ENCODE results near the gene NME1. TPM values are rescaled to one million over a fixed set of nuclear protein-coding genes. Genes with fewer than 3 reads are reported as not detected.

Gene NME1
- polyA plus RNA-seq, 1 of the 3 experiments (the other 2 are of a cell fraction), result 654 TPM

GRCh38 chr17:51166987-51167931 lies 13.9 kb downstream of the NME1 start:
- H3F3A ChIP-seq (replicated peaks; ENCODE audit: insufficient read depth), result peaks cover 42% of the 10 kb centered on the region
- TF ChIP-seq YY1 (IDR thresholded peaks at IDR 0.05; ENCODE audit: low read depth) (no peak), SMC3 (IDR thresholded peaks at IDR 0.05; ENCODE audit: low read depth, low read length) (peak; percentile 40), TEAD4 (IDR thresholded peaks at IDR 0.05; ENCODE audit: borderline replicate concordance, insufficient read depth) (no peak), FOXM1 (IDR thresholded peaks at IDR 0.05; ENCODE audit: low read depth) (0 out of 2 replicates have a peak, but pooled peaks have one; percentile 21), MAX (IDR thresholded peaks at IDR 0.05; ENCODE audit: low read depth) (no peak), CHD2 (IDR thresholded peaks at IDR 0.05; ENCODE audit: low read length, partially characterized antibody) (peak; percentile 17), RCOR1 (IDR thresholded peaks at IDR 0.05; ENCODE audit: low read length) (no peak), NRF1 (IDR thresholded peaks at IDR 0.05; ENCODE audit: low read depth, low read length) (peak; percentile 52), TAF1 (IDR thresholded peaks at IDR 0.05; ENCODE audit: borderline replicate concordance, low read depth, low read length) (0 out of 2 replicates have a peak, but pooled peaks have one; percentile 29), REST (IDR thresholded peaks at IDR 0.05; ENCODE audit: low read depth, low read length) (0 out of 2 replicates have a peak, but pooled peaks have one; percentile 26), CTCF (IDR thresholded peaks at IDR 0.05) (peak; percentile 96), TCF12 (IDR thresholded peaks at IDR 0.05) (no peak), RAD21 (IDR thresholded peaks at IDR 0.05; ENCODE audit: low read length) (peak; percentile 53), GATA2 (CRISPR knock-in tag; IDR thresholded peaks at IDR 0.05) (no peak), POLR2AphosphoS5 (IDR thresholded peaks at IDR 0.05; ENCODE audit: low read depth, low read length) (no peak), USF2 (IDR thresholded peaks at IDR 0.05; ENCODE audit: borderline replicate concordance, low read depth, low read length) (no peak), EP300 (IDR thresholded peaks at IDR 0.05; ENCODE audit: borderline replicate concordance in 1 of 2, low read depth in 1 of 2, low read length in 1 of 2) (no peak), GABPA (IDR thresholded peaks at IDR 0.05; ENCODE audit: low read depth) (no peak)
- 16% methylated on average over 33 of the region's 42 CpGs for whole genome bisulfite sequencing (ENCODE audit: low lambda C conversion rate)
- H3K9me2 ChIP-seq, result no peaks in the 10 kb centered on the region
- peaks cover 36 to 51% of the 10 kb centered on the region in 2 experiments for H3K36me3 ChIP-seq (replicated peaks in 1 of 2; ENCODE audit: control insufficient read depth in 1 of 2, insufficient read depth in 2 of 2, low read length in 1 of 2)
- H3K9ac ChIP-seq, result peak overlapping the region; percentile 89
- H3K4me2 ChIP-seq, result peak overlapping the region; percentile 90
- peak overlapping the region; percentile 64 to 95 for H3K4me3 ChIP-seq (ENCODE audit: low read depth in 2 of 2, low read length in 1 of 2)
- H4K20me1 ChIP-seq (ENCODE audit: insufficient read depth), result 0 out of 2 replicates have a peak, but pooled peaks cover 15% of the 10 kb centered on the region
- peak; percentile 95 for DNase-seq
- CTCF ChIA-PET, result interaction anchor here (1.0 to 5.7 kb wide), 6 partner anchors 13 to 205 kb away, joined by 3 to 61 read pairs (median 3); partner anchors contain the start of gene NME1
- H3K79me2 ChIP-seq (ENCODE audit: insufficient read depth), result peaks cover 32% of the 10 kb centered on the region
- H2AFZ ChIP-seq (ENCODE audit: low read depth), result peak overlapping the region; percentile 83; the same call in 1 of the 2 replicates
- no peaks in the 10 kb centered on the region for H3K27me3 ChIP-seq (ENCODE audit: insufficient read depth)
- POLR2A ChIA-PET, result interaction anchor here (2.4 kb wide), 1 partner anchor 11 kb away, joined by 9 read pairs; no protein-coding TSS in a partner anchor
- H3K27ac ChIP-seq (ENCODE audit: low read depth in 2 of 2, low read length in 1 of 2), result peak overlapping the region; percentile 69 to 75
- H3K9me3 ChIP-seq, result no peaks in the 10 kb centered on the region
- H3K4me1 ChIP-seq (ENCODE audit: control insufficient read depth in 1 of 2, insufficient read depth in 2 of 2, low read depth in 1 of 2, low read length in 1 of 2), result peaks cover 4 to 11% of the 10 kb centered on the region in 2 experiments; a peak in 3 of 4 replicates

Measured in SK-N-SH (cell line).